ENCODE results near the gene CASZ1. TPM values are rescaled to one million over a fixed set of nuclear protein-coding genes. Genes with fewer than 3 reads are reported as not detected.

Gene CASZ1
- total and polyA plus RNA-seq, 8 donors: 6.0 to 166 (median 39.8) TPM

DNA sequence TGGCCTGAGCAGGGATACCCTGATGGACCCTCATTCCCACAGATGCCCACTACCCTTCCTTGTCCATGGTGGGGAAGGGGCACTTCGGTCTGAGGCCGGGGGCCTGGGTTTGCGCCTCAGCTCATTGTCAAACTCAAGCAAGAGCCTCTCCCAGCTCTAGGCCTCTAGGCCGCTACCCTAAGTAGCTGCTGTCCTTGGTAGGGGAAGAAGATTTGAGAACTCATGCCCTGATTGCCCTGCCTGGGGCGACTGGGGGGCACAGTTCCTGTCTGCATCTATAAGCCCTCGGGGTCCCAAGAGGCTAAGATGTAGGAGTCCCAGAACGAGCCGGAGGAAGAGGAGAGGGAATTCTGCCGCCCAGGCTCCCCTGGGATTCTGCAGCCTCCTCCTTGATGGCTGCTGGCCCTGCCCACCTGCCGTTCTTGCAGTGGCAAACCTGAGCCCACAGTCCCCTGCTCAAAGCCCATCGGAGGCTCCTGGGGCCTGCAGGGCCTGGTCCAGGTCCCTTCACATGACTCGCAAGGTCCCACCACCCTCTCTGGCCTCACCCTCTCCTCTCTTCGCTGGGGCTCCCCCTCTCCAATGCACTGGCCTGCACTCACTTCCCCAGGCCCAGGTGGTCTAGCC, 20.4 kb upstream of the CASZ1 start:
- H3K27me3 ChIP-seq: peaks cover 0 to 7% (median 0%) of the 10 kb centered on the region in 3 donors
- no peaks in the 10 kb centered on the region for H3K9me3 ChIP-seq
- intact Hi-C loops (cut with DNase I; ENCODE audit: low total_unique reads): no loop called here
- H3K27ac ChIP-seq: peak overlapping the region in 2 of 5 donors; percentile 87
- 80 to 88% (median 84%) methylated on average over 11 to 13 of the region's 13 CpGs for WGBS, 5 donors
- no peak for DNase-seq
- H3K4me1 ChIP-seq: peaks cover 13 to 45% (median 43%) of the 10 kb centered on the region in 4 donors
- no peak overlapping the region for H3K4me3 ChIP-seq
- no peak for TF ChIP-seq POLR2A (IDR thresholded peaks at IDR 0.05)
- TF ChIP-seq EP300 (IDR thresholded peaks at IDR 0.05): no peak
- no peak for TF ChIP-seq POLR2AphosphoS5 (IDR thresholded peaks at IDR 0.05)
- TF ChIP-seq, protein P1, sequence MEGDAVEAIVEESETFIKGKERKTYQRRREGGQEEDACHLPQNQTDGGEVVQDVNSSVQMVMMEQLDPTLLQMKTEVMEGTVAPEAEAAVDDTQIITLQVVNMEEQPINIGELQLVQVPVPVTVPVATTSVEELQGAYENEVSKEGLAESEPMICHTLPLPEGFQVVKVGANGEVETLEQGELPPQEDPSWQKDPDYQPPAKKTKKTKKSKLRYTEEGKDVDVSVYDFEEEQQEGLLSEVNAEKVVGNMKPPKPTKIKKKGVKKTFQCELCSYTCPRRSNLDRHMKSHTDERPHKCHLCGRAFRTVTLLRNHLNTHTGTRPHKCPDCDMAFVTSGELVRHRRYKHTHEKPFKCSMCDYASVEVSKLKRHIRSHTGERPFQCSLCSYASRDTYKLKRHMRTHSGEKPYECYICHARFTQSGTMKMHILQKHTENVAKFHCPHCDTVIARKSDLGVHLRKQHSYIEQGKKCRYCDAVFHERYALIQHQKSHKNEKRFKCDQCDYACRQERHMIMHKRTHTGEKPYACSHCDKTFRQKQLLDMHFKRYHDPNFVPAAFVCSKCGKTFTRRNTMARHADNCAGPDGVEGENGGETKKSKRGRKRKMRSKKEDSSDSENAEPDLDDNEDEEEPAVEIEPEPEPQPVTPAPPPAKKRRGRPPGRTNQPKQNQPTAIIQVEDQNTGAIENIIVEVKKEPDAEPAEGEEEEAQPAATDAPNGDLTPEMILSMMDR (IDR thresholded peaks at IDR 0.05): no peak
- no peaks in the 10 kb centered on the region for H3K36me3 ChIP-seq

DNA sequence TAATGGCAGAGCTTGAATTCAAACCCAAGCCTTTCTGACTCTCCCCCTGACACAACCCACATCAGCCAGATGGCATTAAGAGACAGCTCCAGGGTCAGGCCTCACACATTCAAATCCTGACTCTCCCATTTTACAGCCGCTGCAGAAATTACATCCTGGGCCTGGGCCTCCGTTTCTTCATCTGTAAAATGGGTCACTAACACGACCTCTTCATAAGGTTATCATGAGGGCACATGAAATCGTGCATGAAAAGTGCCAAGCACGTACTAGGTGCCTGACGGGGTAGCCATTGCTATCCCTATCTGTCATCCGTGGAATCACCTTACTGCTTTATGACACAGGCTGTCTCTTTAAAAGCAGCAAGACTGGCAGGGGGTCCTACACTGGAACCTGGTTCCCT, 19.8 kb upstream of the CASZ1 start:
- DNase-seq: no peak
- no peaks in the 10 kb centered on the region for H3K36me3 ChIP-seq
- TF ChIP-seq, protein P1 (IDR thresholded peaks at IDR 0.05): no peak
- TF ChIP-seq POLR2A (IDR thresholded peaks at IDR 0.05) (no peak), EP300 (IDR thresholded peaks at IDR 0.05) (no peak), POLR2AphosphoS5 (IDR thresholded peaks at IDR 0.05) (no peak)
- H3K27ac ChIP-seq: peak overlapping the region; percentile 83 to 87 (median 85)
- 55 to 76% (median 60%) methylated on average over 7 of the region's 7 CpGs for WGBS, 5 donors
- no peaks in the 10 kb centered on the region for H3K9me3 ChIP-seq
- H3K27me3 ChIP-seq: peaks cover 0 to 7% (median 0%) of the 10 kb centered on the region in 3 donors
- intact Hi-C loops (cut with DNase I; ENCODE audit: low total_unique reads): no loop called here
- H3K4me3 ChIP-seq: no peak overlapping the region
- peaks cover 13 to 45% (median 43%) of the 10 kb centered on the region in 4 donors for H3K4me1 ChIP-seq

DNA sequence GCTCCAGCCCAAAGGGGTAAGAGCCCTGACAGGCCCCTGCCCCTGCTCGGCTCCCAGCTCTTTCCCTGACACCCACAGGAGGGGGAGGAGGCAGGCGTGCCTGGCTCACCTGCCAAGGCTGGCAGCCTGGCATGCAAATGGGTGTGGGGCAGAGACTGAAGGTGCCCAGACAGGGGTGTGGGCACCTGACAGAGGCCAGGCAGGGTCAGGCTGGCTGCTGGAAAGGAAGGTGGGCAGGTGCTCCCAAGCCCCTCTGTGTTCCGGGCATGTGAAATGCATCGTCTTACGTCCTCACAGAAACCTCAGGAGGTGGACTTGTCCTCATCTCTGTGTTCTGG, 19.4 kb upstream of the CASZ1 start:
- Histone ChIP-seq H3K9me3 (no peaks in the 10 kb centered on the region), H3K4me3 (peak overlapping the region in 1 of 4 donors; percentile 23), H3K36me3 (no peaks in the 10 kb centered on the region), H3K4me1 (peaks cover 13 to 45% (median 43%) of the 10 kb centered on the region in 4 donors), H3K27me3 (peaks cover 0 to 7% (median 0%) of the 10 kb centered on the region in 3 donors), H3K27ac (peak overlapping the region; percentile 83 to 87 (median 85))
- WGBS, 5 donors: 40 to 57% (median 52%) methylated on average over 5 of the region's 5 CpGs
- peak in 1 of 2 donors; percentile 64 for DNase-seq
- TF ChIP-seq POLR2A (IDR thresholded peaks at IDR 0.05) (no peak), POLR2AphosphoS5 (IDR thresholded peaks at IDR 0.05) (no peak), EP300 (IDR thresholded peaks at IDR 0.05) (no peak)
- intact Hi-C loops (cut with DNase I; ENCODE audit: low total_unique reads): no loop called here

DNA sequence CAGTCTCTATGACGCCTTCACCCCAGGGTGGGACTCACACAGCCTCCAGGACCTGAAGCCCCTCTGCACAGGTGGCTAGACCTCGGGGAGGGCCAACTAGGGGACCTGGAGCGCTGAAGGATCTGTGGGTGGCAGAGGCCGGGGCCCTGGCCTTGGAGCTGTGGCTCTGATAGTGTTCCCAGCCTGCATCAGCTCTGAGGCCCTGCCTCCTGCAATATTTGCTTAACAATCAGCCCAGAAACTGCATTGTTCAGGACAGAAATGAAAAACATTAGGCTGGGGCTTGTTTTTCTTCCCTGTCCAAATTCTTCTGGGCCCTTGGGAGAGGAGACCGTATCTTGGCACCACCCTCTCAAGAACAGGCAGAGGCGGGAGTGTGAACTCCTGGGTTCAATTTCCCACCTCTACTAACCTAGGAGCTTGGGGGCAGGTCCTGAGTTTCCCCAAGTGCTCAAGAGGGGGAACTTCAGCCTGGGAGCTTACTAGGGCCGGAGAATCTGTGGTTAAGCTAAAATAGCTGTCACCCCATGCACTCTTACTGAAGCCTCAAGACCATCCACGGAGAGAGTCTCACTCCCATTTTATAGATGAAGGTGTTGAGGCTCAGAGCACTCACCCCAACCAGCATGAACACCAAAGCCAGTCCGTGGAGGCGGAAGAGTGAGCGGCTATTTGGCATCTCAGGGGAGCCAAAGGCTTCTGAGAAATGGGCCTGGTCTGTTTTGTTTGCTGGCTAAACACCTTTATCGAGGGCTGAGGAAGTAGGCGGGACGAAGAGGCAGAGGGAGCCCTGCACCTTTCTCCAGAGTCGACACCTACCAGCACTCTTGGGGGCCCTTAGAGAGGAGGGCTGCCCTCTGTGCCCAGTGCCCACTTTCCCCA, 18.8 kb upstream of the CASZ1 start:
- Histone ChIP-seq H3K4me1 (peaks cover 13 to 45% (median 43%) of the 10 kb centered on the region in 4 donors), H3K27ac (peak overlapping the region; percentile 83 to 87 (median 85)), H3K9me3 (no peaks in the 10 kb centered on the region), H3K36me3 (no peaks in the 10 kb centered on the region), H3K4me3 (peak overlapping the region in 1 of 4 donors; percentile 23), H3K27me3 (peaks cover 0 to 7% (median 0%) of the 10 kb centered on the region in 3 donors)
- 32 to 55% (median 43%) methylated on average over 15 of the region's 15 CpGs for WGBS, 5 donors
- peak; percentile 76 to 78 for DNase-seq
- TF ChIP-seq POLR2A (IDR thresholded peaks at IDR 0.05): no peak
- TF ChIP-seq POLR2AphosphoS5 (IDR thresholded peaks at IDR 0.05): peak in 2 of 3 donors; percentile 34 to 52
- intact Hi-C loops (cut with DNase I; ENCODE audit: low total_unique reads): no loop called here

DNA sequence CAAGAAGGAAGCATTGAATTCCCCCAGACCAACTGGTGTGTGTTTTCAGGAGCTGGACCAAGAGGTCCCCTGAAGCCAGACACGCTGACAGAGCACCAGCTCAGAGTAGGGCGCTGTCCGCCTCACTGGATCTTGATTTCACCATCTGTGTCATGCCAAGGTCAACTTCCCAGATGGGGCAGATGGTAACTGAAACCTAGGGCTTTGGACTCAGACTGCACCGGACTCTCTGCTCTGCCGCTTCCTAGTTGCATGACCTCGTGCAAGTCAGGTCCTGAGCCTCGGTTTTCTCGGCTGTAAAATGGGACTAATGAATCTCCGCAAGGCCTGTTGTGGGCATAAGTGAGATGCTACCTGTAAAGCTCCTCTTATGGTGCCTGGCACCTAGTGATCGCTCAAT, 17.9 kb upstream of the CASZ1 start:
- Histone ChIP-seq H3K4me1 (peaks cover 13 to 42% (median 39%) of the 10 kb centered on the region in 4 donors), H3K4me3 (peak overlapping the region in 1 of 4 donors; percentile 23), H3K9me3 (no peaks in the 10 kb centered on the region), H3K36me3 (no peaks in the 10 kb centered on the region), H3K27me3 (peaks cover 0 to 9% (median 0%) of the 10 kb centered on the region in 3 donors), H3K27ac (peak overlapping the region in 4 of 5 donors; percentile 83 to 87 (median 85))
- DNase-seq: no peak
- 73 to 86% (median 82%) methylated on average over 9 to 10 of the region's 10 CpGs for WGBS, 5 donors
- no peak for TF ChIP-seq POLR2A (IDR thresholded peaks at IDR 0.05)
- TF ChIP-seq POLR2AphosphoS5 (IDR thresholded peaks at IDR 0.05): no peak
- TF ChIP-seq, protein P1 (IDR thresholded peaks at IDR 0.05): no peak
- no peak for TF ChIP-seq EP300 (IDR thresholded peaks at IDR 0.05)
- intact Hi-C loops (cut with DNase I; ENCODE audit: low total_unique reads): no loop called here

Data from stomach (tissue), 9 donors.